Activated naive CD4-positive, alpha-beta T cell (primary cell): ENCODE data around the gene WDR55.
"Not testable (repeated sequence)": the region's sequence is repeated elsewhere in the genome, so short reads cannot be mapped to it uniquely, and the experiment has no call there.

Source experiments
- DNase-seq, 4 experiments: peaks; one replicate each; lab custom pipeline; 2025; lab: John Stamatoyannopoulos, UW

The WDR55 gene

GRCh38 chr5:140658870-140659269 is 5.8 kb upstream of the WDR55 start:
- no peak for DNase-seq

- DNase-seq = not testable (repeated sequence)
Observed at GRCh38 chr5:140660371-140660770, 4.3 kb upstream of the WDR55 start.

- no peak for DNase-seq
Observed at GRCh38 chr5:140664030-140664358, 710 bp upstream of the WDR55 start.

GRCh38 chr5:140671035-140671434 is 6.3 kb downstream of the WDR55 start:
- not testable (repeated sequence) for DNase-seq

GRCh38 chr5:140671472-140672125 is 6.9 kb downstream of the WDR55 start:
- no peak for DNase-seq

- DNase-seq = no peak
Observed at GRCh38 chr5:140672455-140673186, 7.9 kb downstream of the WDR55 start.

- no peak for DNase-seq
Observed at GRCh38 chr5:140673187-140673976, 8.7 kb downstream of the WDR55 start, which contains the start of gene DND1. TSS of gene DND1 (minus strand) at chr5:140673576. CDS start at chr5:140673542, 34 bp downstream.

GRCh38 chr5:140674211-140674610 is 9.5 kb downstream of the WDR55 start:
- DNase-seq = no peak

GRCh38 chr5:140674629-140675028 is 9.9 kb downstream of the WDR55 start:
- no peak for DNase-seq

- DNase-seq = no peak
Observed at GRCh38 chr5:140677947-140678346, 13.2 kb downstream of the WDR55 start.

GRCh38 chr5:140678993-140679392 is 14.3 kb downstream of the WDR55 start:
- no peak for DNase-seq

GRCh38 chr5:140690376-140690932 is 25.8 kb downstream of the WDR55 start:
- no peak for DNase-seq

- DNase-seq = peak; percentile 53 to 73 (median 62)
Observed at GRCh38 chr5:140690941-140691924, 26.5 kb downstream of the WDR55 start, which contains the start of the genes HARS1 and HARS2. TSS of gene HARS1 (minus strand) at chr5:140691370. CDS start at chr5:140691304, 66 bp downstream. TSS of gene HARS2 (plus strand) at chr5:140691455. CDS start at chr5:140691649, 194 bp downstream.

- DNase-seq = no peak
Observed at GRCh38 chr5:140694276-140694675, 29.6 kb downstream of the WDR55 start.

GRCh38 chr5:140696891-140697492 is 32.3 kb downstream of the WDR55 start:
- no peak for DNase-seq

- peak; percentile 70 to 90 (median 77) for DNase-seq
Observed at GRCh38 chr5:140700177-140701144, 35.8 kb downstream of the WDR55 start, which contains the start of gene ZMAT2. TSS of gene ZMAT2 (plus strand) at chr5:140700447. CDS start at chr5:140700461, 14 bp downstream.

GRCh38 chr5:140707812-140708211 is 43.1 kb downstream of the WDR55 start:
- no peak for DNase-seq

- not testable (repeated sequence) for DNase-seq
Observed at GRCh38 chr5:140708787-140709186, 44.1 kb downstream of the WDR55 start.

GRCh38 chr5:140710899-140711552 is 46.3 kb downstream of the WDR55 start:
- DNase-seq = peak; percentile 50 to 69 (median 66)
